SK-MEL-5 (cell line): ENCODE data around the gene TYRP1. TPM values are rescaled to one million over a fixed set of nuclear protein-coding genes. Genes with fewer than 3 reads are reported as not detected.
A peak's percentile ranks its signal among the peaks of the same experiment; 100 is the strongest.

Source experiments
- DNase-seq: peaks from one replicate; pipeline ENCODE4 v3.0.0-alpha.2; 2016; ENCODE audit warnings: low read depth, low spot score
- in situ Hi-C: cut with HindIII; loops from 2 replicates; pipeline ENCODE4 v1.10.0; 2016; ENCODE audit warnings: low sequenced_read_pairs, high pct_unique_total_duplicates, low pct_unique_long_range_greater_than_20kb
- total RNA-seq: library from RNA; depleted of rRNA; stranded (reverse); fragments of >200 nt; shearing (Covaris generic); gene quantifications from 2 replicates; pipeline ENCODE4 v1.2.3, GENCODE V29; 2014

Gene TYRP1
- total RNA-seq, 1 experiment from 2014 or later = 1,258 TPM

GRCh38 chr9:12689233-12689632 lies 4.0 kb upstream of the TYRP1 start:
- DNase-seq = no peak
- in situ Hi-C loops = no loop called here

DNA sequence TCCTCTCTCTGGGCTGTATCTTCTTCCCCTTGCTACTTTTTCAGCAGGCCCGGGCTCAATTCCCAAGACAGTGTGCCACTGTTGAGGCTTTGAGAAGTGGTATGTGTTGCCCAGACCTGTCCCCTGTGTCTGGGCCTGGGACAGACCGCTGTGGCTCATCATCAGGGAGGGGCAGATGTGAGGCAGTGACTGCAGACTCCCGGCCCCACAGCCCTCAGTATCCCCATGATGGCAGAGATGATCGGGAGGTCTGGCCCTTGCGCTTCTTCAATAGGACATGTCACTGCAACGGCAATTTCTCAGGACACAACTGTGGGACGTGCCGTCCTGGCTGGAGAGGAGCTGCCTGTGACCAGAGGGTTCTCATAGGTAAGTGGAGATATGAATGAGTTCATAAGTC lies 828 bp downstream of the TYRP1 start:
- in situ Hi-C loops = no loop called here

DNA sequence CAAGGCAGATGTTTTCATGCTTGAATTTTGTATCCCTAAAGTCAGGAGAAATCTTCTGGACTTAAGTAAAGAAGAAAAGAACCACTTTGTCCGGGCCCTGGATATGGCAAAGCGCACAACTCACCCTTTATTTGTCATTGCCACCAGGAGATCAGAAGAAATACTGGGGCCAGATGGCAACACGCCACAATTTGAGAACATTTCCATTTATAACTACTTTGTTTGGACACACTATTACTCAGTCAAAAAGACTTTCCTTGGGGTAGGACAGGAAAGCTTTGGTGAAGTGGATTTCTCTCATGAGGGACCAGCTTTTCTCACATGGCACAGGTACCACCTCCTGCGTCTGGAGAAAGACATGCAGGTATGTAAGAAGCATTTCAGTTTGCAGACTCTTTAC lies 2.3 kb downstream of the TYRP1 start:
- DNase-seq = peak; percentile 81
- in situ Hi-C loops = no loop called here

More for the DNA sequence above, 828 bp downstream of the TYRP1 start:
- DNase-seq = peak; percentile 63

GRCh38 chr9:12696931-12697622 lies 3.9 kb downstream of the TYRP1 start:
- DNase-seq = peak; percentile 56
- in situ Hi-C loops = no loop called here

DNA sequence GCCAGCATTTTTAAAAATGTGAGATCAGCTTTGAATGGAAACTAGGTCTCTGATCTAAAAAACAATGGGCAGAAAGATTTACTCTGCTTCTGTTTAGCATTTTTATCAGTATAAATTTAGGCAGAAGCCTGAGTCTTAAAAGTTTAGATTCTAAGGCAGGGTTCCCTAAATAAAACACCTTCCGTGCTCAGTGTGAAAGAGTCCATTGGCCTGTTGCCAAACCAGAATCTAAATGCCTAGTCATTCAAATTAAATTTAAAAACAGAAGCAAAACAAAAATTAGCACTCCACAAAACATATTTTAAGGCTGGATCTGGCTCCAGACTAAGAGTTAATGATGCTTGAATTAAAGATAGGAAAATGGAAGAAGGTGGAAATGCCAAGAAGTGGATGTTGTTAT lies 4.5 kb downstream of the TYRP1 start:
- DNase-seq = peak; percentile 52

DNA sequence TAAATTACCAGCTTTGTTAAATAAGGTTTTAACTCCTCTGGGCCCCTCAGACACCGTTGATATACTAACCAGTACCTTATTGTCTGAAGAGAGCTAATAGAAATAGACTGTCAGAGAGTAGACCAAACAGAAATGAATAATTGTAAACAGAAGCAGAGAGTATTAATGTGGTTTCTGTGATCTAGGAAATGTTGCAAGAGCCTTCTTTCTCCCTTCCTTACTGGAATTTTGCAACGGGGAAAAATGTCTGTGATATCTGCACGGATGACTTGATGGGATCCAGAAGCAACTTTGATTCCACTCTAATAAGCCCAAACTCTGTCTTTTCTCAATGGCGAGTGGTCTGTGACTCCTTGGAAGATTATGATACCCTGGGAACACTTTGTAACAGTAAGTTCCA lies 5.1 kb downstream of the TYRP1 start:
- in situ Hi-C loops = no loop called here
- peak; percentile 52 for DNase-seq

More for the DNA sequence above, 4.5 kb downstream of the TYRP1 start:
- in situ Hi-C loops = no loop called here

GRCh38 chr9:12698986-12699385 lies 5.8 kb downstream of the TYRP1 start:
- in situ Hi-C loops = no loop called here
- DNase-seq = peak; percentile 87

GRCh38 chr9:12699529-12699928 lies 6.3 kb downstream of the TYRP1 start:
- peak; percentile 76 for DNase-seq

DNA sequence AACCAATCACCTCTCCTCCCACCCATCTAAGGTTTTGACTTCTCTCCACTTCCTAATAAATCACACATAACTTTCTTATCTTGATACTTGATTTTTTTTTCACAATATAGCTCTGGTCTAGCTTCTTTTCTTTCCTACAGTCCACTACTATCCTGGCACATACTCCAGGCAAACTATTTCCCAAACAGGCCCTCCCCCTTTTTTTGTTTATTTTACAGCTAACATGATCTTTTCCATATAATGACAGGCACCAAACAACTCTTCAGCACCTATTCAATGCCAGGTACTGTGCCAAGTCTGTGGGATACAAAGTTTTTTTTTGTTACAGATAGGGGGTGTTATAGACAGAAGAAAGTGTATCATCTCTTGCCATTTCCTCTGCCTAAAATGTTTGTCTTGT lies 7.9 kb downstream of the TYRP1 start:
- no peak for DNase-seq
- in situ Hi-C loops = no loop called here

More at GRCh38 chr9:12699529-12699928, 6.3 kb downstream of the TYRP1 start:
- in situ Hi-C loops = no loop called here

- in situ Hi-C loops = no loop called here
- peak; percentile 86 for DNase-seq
These were observed 9.1 kb downstream of the TYRP1 start for GRCh38 chr9:12702160-12702758.

GRCh38 chr9:12703996-12704395 lies 10.8 kb downstream of the TYRP1 start:
- DNase-seq = peak; percentile 84
- in situ Hi-C loops = no loop called here

- DNase-seq = no peak
- in situ Hi-C loops = no loop called here
These were observed 12.7 kb downstream of the TYRP1 start for GRCh38 chr9:12705738-12706391.

- in situ Hi-C loops = no loop called here
These were observed 15.5 kb downstream of the TYRP1 start for GRCh38 chr9:12708562-12709298.

GRCh38 chr9:12712532-12712931 lies 19.3 kb downstream of the TYRP1 start:
- in situ Hi-C loops = no loop called here
- DNase-seq = peak; percentile 63

More at GRCh38 chr9:12708562-12709298, 15.5 kb downstream of the TYRP1 start:
- no peak for DNase-seq

- in situ Hi-C loops = no loop called here
- DNase-seq = no peak
These were observed 22.1 kb downstream of the TYRP1 start for GRCh38 chr9:12715268-12715667.

- no peak for DNase-seq
- in situ Hi-C loops = no loop called here
These were observed 23.8 kb downstream of the TYRP1 start for GRCh38 chr9:12716823-12717600.

DNA sequence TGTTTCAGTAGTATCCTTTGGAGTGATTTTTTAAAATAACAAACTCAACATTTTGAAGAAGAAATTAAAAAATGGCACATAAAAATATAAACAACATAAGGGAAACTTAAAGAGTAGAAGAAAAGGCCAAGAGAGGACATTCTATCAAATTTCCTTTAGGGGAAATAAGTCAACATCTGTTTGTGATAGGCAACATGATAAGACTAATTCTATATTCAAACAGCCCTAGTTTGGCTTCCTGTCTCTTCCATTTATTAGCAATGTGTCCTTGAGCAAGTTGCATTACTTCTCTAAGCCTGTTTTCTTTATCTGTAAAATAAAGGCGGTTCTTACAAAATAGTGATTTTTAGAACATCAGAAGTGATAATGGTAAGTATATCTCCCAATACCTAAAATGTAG lies 24.7 kb downstream of the TYRP1 start:
- DNase-seq = no peak
- in situ Hi-C loops = no loop called here
